ENCODE results near the gene NDUFC1. TPM values are rescaled to one million over a fixed set of nuclear protein-coding genes. Genes with fewer than 3 reads are reported as not detected.
A peak's percentile ranks its signal among the peaks of the same experiment; 100 is the strongest.

NDUFC1 gene
- total and polyA plus RNA-seq, 2 of the 4 experiments (the other 2 are of a cell fraction) = 25.1 to 65.1 TPM

- Histone ChIP-seq H2BK15ac (ENCODE audit: low read depth, low read length) (peak overlapping the region; percentile 37; the same call in 1 of the 3 replicates), H2BK5ac (ENCODE audit: low read depth, low read length, poor library complexity, severe bottlenecking) (peak overlapping the region; percentile 94), H3K23ac (ENCODE audit: low read depth, low read length) (peak overlapping the region; percentile 97), H3K4me1 (ENCODE audit: control insufficient read depth, insufficient read depth, low read length) (peaks cover 4% of the 10 kb centered on the region; the same call in 1 of the 2 replicates), H3K9me3 (ENCODE audit: control insufficient read depth, insufficient read depth, low read length) (no peaks in the 10 kb centered on the region), H3K79me1 (ENCODE audit: low read depth in 1 of 2, low read length in 2 of 2) (peaks cover 10 to 41% of the 10 kb centered on the region in 2 experiments), H3K27me3 (ENCODE audit: control insufficient read depth, insufficient read depth, low read length) (no peaks in the 10 kb centered on the region), H2BK120ac (ENCODE audit: low read depth, low read length) (peak overlapping the region; percentile 85), H3K27ac (ENCODE audit: insufficient read depth, low read length) (peak overlapping the region; percentile 97), H4K5ac (ENCODE audit: low read depth, low read length) (peak overlapping the region; percentile 93), H3K14ac (replicated peaks; ENCODE audit: low read depth, low read length) (peak overlapping the region; percentile 93), H2BK20ac (ENCODE audit: low read depth, low read length) (no peak overlapping the region; the same call in 1 of the 2 replicates), H3K18ac (ENCODE audit: low read depth, low read length) (peak overlapping the region; percentile 74), H2AFZ (replicated peaks; ENCODE audit: low read length, poor library complexity) (peak overlapping the region; percentile 97), H4K20me1 (ENCODE audit: insufficient read depth, low read length) (no peaks in the 10 kb centered on the region), H3K4me2 (ENCODE audit: low read depth, low read length) (peak overlapping the region; percentile 98), H2AK5ac (ENCODE audit: low read depth, low read length) (peak overlapping the region; percentile 32), H3K9ac (ENCODE audit: low read depth, low read length) (peak overlapping the region; percentile 93), H3K36me3 (ENCODE audit: control insufficient read depth, insufficient read depth, low read length) (peaks cover 5% of the 10 kb centered on the region), H3K4ac (ENCODE audit: low read depth, low read length) (peak overlapping the region; percentile 92), H4K91ac (ENCODE audit: insufficient read depth, low read depth, low read length) (peak overlapping the region; percentile 94), H2AK9ac (replicated peaks; ENCODE audit: low read depth, low read length, poor library complexity) (peak overlapping the region; percentile 84), H3K9me1 (ENCODE audit: insufficient read depth, low read length) (0 out of 2 replicates have a peak, but pooled peaks cover 2% of the 10 kb centered on the region), H3K56ac (ENCODE audit: extremely low read depth, insufficient read depth, low read length) (peak overlapping the region; percentile 83), H3K4me3 (ENCODE audit: insufficient read depth, low read depth, low read length) (peak overlapping the region; percentile 89), H4K8ac (ENCODE audit: low read depth in 2 of 2, low read length in 2 of 2) (peak overlapping the region; percentile 86 to 95)
- peak; percentile 97 for ATAC-seq (ENCODE audit: low read depth)
- BruUV-seq (replicated peaks) = no TSS peak
- DNase-seq = peak; percentile 91
- CTCF ChIA-PET = interaction anchor here (0.5 to 3.0 kb wide), 11 partner anchors 10 to 558 kb away, joined by 3 to 13 read pairs (median 4); no protein-coding TSS in a partner anchor
- in situ Hi-C loops (cut with MboI; ENCODE audit: low sequenced_read_pairs) (loop anchor here (5.0 to 10.0 kb wide), 3 partner anchors 63 to 191 kb away; no protein-coding TSS in a partner anchor), intact Hi-C loops (cut with micrococcal nuclease) (loop anchor here (1.0 to 2.0 kb wide), 4 partner anchors 66 to 265 kb away; partner anchors contain the start of gene ELF2), dilution Hi-C loops (cut with HindIII; ENCODE audit: low sequenced_read_pairs, unreplicated experiment) (no loop called here)
- TF ChIP-seq FOS (IDR thresholded peaks at IDR 0.05; ENCODE audit: low read depth, low read length) (no peak), NFE2L2 (IDR thresholded peaks at IDR 0.05; ENCODE audit: low read depth, low read length) (no peak), RAD21 (IDR thresholded peaks at IDR 0.05; ENCODE audit: low read length) (peak; percentile 86), RFX5 (IDR thresholded peaks at IDR 0.05; ENCODE audit: low read depth, low read length) (no peak), CEBPB (IDR thresholded peaks at IDR 0.05; ENCODE audit: low read depth, low read length) (0 out of 2 replicates have a peak, but pooled peaks have one; percentile 5), SMC3 (IDR thresholded peaks at IDR 0.05; ENCODE audit: low read depth, low read length) (peak; percentile 88), MAZ (IDR thresholded peaks at IDR 0.05; ENCODE audit: borderline replicate concordance, low read depth, low read length) (peak; percentile 71; the same call in 1 of the 2 replicates), MXI1 (IDR thresholded peaks at IDR 0.05; ENCODE audit: borderline replicate concordance, low read depth, low read length) (no peak), MAFK (IDR thresholded peaks at IDR 0.05; ENCODE audit: low read depth, low read length) (no peak), BHLHE40 (IDR thresholded peaks at IDR 0.05; ENCODE audit: low read depth, low read length) (no peak), CHD1 (IDR thresholded peaks at IDR 0.05; ENCODE audit: low read depth, low read length) (no peak), POLR2A (IDR thresholded peaks at IDR 0.05; ENCODE audit: low read depth, low read length) (0 out of 2 replicates have a peak, but pooled peaks have one; percentile 61)
- TF ChIP-seq, protein P1, sequence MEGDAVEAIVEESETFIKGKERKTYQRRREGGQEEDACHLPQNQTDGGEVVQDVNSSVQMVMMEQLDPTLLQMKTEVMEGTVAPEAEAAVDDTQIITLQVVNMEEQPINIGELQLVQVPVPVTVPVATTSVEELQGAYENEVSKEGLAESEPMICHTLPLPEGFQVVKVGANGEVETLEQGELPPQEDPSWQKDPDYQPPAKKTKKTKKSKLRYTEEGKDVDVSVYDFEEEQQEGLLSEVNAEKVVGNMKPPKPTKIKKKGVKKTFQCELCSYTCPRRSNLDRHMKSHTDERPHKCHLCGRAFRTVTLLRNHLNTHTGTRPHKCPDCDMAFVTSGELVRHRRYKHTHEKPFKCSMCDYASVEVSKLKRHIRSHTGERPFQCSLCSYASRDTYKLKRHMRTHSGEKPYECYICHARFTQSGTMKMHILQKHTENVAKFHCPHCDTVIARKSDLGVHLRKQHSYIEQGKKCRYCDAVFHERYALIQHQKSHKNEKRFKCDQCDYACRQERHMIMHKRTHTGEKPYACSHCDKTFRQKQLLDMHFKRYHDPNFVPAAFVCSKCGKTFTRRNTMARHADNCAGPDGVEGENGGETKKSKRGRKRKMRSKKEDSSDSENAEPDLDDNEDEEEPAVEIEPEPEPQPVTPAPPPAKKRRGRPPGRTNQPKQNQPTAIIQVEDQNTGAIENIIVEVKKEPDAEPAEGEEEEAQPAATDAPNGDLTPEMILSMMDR (conservative IDR thresholded peaks at IDR 0.05; ENCODE audit: low read depth, low read length) = peak; percentile 98
- POLR2A ChIA-PET (ENCODE audit: unreplicated experiment) = interaction anchor here (0.5 to 1.1 kb wide), 2 partner anchors 10 to 13 kb away, joined by 3 read pairs; no protein-coding TSS in a partner anchor
- WGBS, 2 experiments (ENCODE audit: extremely low coverage in 2 of 2, insufficient read length in 1 of 2) = 1% methylated on average over 27 of the region's 51 CpGs; no CpG with 5 or more reads in 1 of the 2 experiments
Observed at GRCh38 chr4:139295206-139295941, 6.9 kb downstream of the NDUFC1 start.

All from IMR-90 (cell line).